ENCODE data around the gene DCTD.

DCTD gene

GRCh38 chr4:182863501-182863900 lies 53.7 kb downstream of the DCTD start:
- TF ChIP-seq TAF1 (IDR thresholded peaks at IDR 0.05; ENCODE audit: borderline replicate concordance, insufficient read depth, low read length) = no peak
- no peak for TF ChIP-seq SIN3A (IDR thresholded peaks at IDR 0.05; ENCODE audit: borderline replicate concordance, insufficient read depth, low read length)
- TF ChIP-seq POLR2AphosphoS5 (IDR thresholded peaks at IDR 0.05; ENCODE audit: low read depth, low read length) = no peak
- TF ChIP-seq FOXP2 (optimal IDR thresholded peaks at IDR 0.05; ENCODE audit: borderline replicate concordance, extremely low read depth, extremely low read length, insufficient read depth) = no peak

- TF ChIP-seq SIN3A (IDR thresholded peaks at IDR 0.05; ENCODE audit: borderline replicate concordance, insufficient read depth, low read length) (no peak), POLR2AphosphoS5 (IDR thresholded peaks at IDR 0.05; ENCODE audit: low read depth, low read length) (no peak), FOXP2 (optimal IDR thresholded peaks at IDR 0.05; ENCODE audit: borderline replicate concordance, extremely low read depth, extremely low read length, insufficient read depth) (no peak), TAF1 (IDR thresholded peaks at IDR 0.05; ENCODE audit: borderline replicate concordance, insufficient read depth, low read length) (no peak), REST (IDR thresholded peaks at IDR 0.05; ENCODE audit: insufficient read depth in 1 of 2, low read depth in 2 of 2, low read length in 2 of 2) (no peak)
Observed at GRCh38 chr4:182862921-182863320, 54.3 kb downstream of the DCTD start.

- TF ChIP-seq REST (IDR thresholded peaks at IDR 0.05; ENCODE audit: insufficient read depth in 1 of 2, low read depth in 2 of 2, low read length in 2 of 2) (no peak), POLR2AphosphoS5 (IDR thresholded peaks at IDR 0.05; ENCODE audit: low read depth, low read length) (no peak), SIN3A (IDR thresholded peaks at IDR 0.05; ENCODE audit: borderline replicate concordance, insufficient read depth, low read length) (no peak), TAF1 (IDR thresholded peaks at IDR 0.05; ENCODE audit: borderline replicate concordance, insufficient read depth, low read length) (no peak), FOXP2 (optimal IDR thresholded peaks at IDR 0.05; ENCODE audit: borderline replicate concordance, extremely low read depth, extremely low read length, insufficient read depth) (no peak)
Observed at GRCh38 chr4:182862141-182862875, 54.9 kb downstream of the DCTD start.

- TF ChIP-seq TAF1 (IDR thresholded peaks at IDR 0.05; ENCODE audit: borderline replicate concordance, insufficient read depth, low read length) (no peak), SIN3A (IDR thresholded peaks at IDR 0.05; ENCODE audit: borderline replicate concordance, insufficient read depth, low read length) (no peak)
Observed at GRCh38 chr4:182861346-182861745, 55.8 kb downstream of the DCTD start.

GRCh38 chr4:182859730-182860129 lies 57.5 kb downstream of the DCTD start:
- no peak for TF ChIP-seq TAF1 (IDR thresholded peaks at IDR 0.05; ENCODE audit: borderline replicate concordance, insufficient read depth, low read length)

GRCh38 chr4:182858711-182859110 lies 58.5 kb downstream of the DCTD start:
- no peak for TF ChIP-seq TAF1 (IDR thresholded peaks at IDR 0.05; ENCODE audit: borderline replicate concordance, insufficient read depth, low read length)

- TF ChIP-seq FOXP2 (optimal IDR thresholded peaks at IDR 0.05; ENCODE audit: borderline replicate concordance, extremely low read depth, extremely low read length, insufficient read depth) = no peak
Observed at GRCh38 chr4:182856862-182857261, 60.3 kb downstream of the DCTD start.

- TF ChIP-seq TAF1 (IDR thresholded peaks at IDR 0.05; ENCODE audit: borderline replicate concordance, insufficient read depth, low read length) (no peak), FOXP2 (optimal IDR thresholded peaks at IDR 0.05; ENCODE audit: borderline replicate concordance, extremely low read depth, extremely low read length, insufficient read depth) (no peak), POLR2AphosphoS5 (IDR thresholded peaks at IDR 0.05; ENCODE audit: low read depth, low read length) (no peak), REST (IDR thresholded peaks at IDR 0.05; ENCODE audit: insufficient read depth in 1 of 2, low read depth in 2 of 2, low read length in 2 of 2) (no peak), SIN3A (IDR thresholded peaks at IDR 0.05; ENCODE audit: borderline replicate concordance, insufficient read depth, low read length) (no peak)
Observed at GRCh38 chr4:182855877-182856276, 61.3 kb downstream of the DCTD start.
